Karpas-422 (cell line): ENCODE measurements around the gene ATP5F1E. TPM values are rescaled to one million over a fixed set of nuclear protein-coding genes. Genes with fewer than 3 reads are reported as not detected.
A peak's percentile ranks its signal among the peaks of the same experiment; 100 is the strongest.

Source experiments
- DNase-seq: peaks from one replicate; pipeline ENCODE4 v3.0.0-alpha.2; 2015
- H2AFZ ChIP-seq: fragments of 200-600 bp; sonication (generic); 2 replicates; pipeline ENCODE4 v1.6.1; 2014; ENCODE audit warnings: antibody characterized with exemption, low read length, mixed read lengths
- H3K27ac ChIP-seq: fragments of 200-600 bp; sonication (generic); 2 replicates; pipeline ENCODE4 v1.5.1; 2014; ENCODE audit warnings: mild to moderate bottlenecking, low read length, moderate library complexity
- H3K27me3 ChIP-seq: fragments of 200-600 bp; sonication (generic); 2 replicates; pipeline ENCODE4 v1.6.1; 2014; ENCODE audit warnings: low read length, mixed read lengths
- H3K36me3 ChIP-seq: fragments of 200-600 bp; sonication (generic); 2 replicates; pipeline ENCODE4 v1.6.1; 2014; ENCODE audit warnings: low read length, mixed read lengths; ENCODE audit not compliant: insufficient read depth
- H3K4me1 ChIP-seq: fragments of 200-600 bp; sonication (generic); 2 replicates; pipeline ENCODE4 v1.6.1; 2014; ENCODE audit warnings: mild to moderate bottlenecking, low read length, mixed read lengths
- H3K4me2 ChIP-seq: fragments of 200-600 bp; sonication (generic); 2 replicates; pipeline ENCODE4 v1.6.1; 2014; ENCODE audit warnings: low read length, low read depth, mild to moderate bottlenecking; ENCODE audit not compliant: poor library complexity, severe bottlenecking
- H3K4me3 ChIP-seq: fragments of 200-600 bp; sonication (generic); 2 replicates; pipeline ENCODE4 v1.5.1; 2014; ENCODE audit warnings: mild to moderate bottlenecking, antibody characterized with exemption, low read length, mixed read lengths
- H3K79me2 ChIP-seq: fragments of 200-600 bp; sonication (generic); 2 replicates; pipeline ENCODE4 v1.6.1; 2014; ENCODE audit warnings: mild to moderate bottlenecking, low read length, mixed read lengths
- H3K9ac ChIP-seq: fragments of 200-600 bp; sonication (generic); 2 replicates; pipeline ENCODE4 v1.6.0; 2014; ENCODE audit warnings: low read length
- H3K9me2 ChIP-seq: fragments of 200-600 bp; sonication (generic), shearing (Covaris generic); replicated peaks from 2 replicates; pipeline ENCODE4 v1.6.0; 2014; ENCODE audit warnings: mild to moderate bottlenecking, low read length, moderate library complexity; ENCODE audit not compliant: insufficient read depth
- H3K9me3 ChIP-seq: fragments of 300-700, 200-600 bp; sonication (generic); 2 replicates; pipeline ENCODE4 v1.6.1; 2014; ENCODE audit warnings: low read length, mixed read lengths
- H4K20me1 ChIP-seq: fragments of 200-600 bp; sonication (generic); 2 replicates; pipeline ENCODE4 v1.6.1; 2014; ENCODE audit warnings: mild to moderate bottlenecking, antibody characterized with exemption, low read length, low read depth; ENCODE audit not compliant: insufficient read depth
- total RNA-seq: library from RNA; depleted of rRNA; stranded (reverse); fragments of >200 nt; shearing (Covaris generic); gene quantifications from 2 replicates; pipeline ENCODE4 v1.2.3, GENCODE V29; 2014; ENCODE audit warnings: low replicate concordance

Gene ATP5F1E
- total RNA-seq, 1 experiment from 2014 or later: 78.9 TPM

- H3K4me3 ChIP-seq: peak overlapping the region; percentile 69
- H3K4me1 ChIP-seq: peaks cover 58% of the 10 kb centered on the region
- H3K27ac ChIP-seq: peak overlapping the region; percentile 81
- H4K20me1 ChIP-seq: peaks cover 15% of the 10 kb centered on the region; the same call in 1 of the 2 replicates
- H3K27me3 ChIP-seq: no peaks in the 10 kb centered on the region
- H3K36me3 ChIP-seq: peaks cover 73% of the 10 kb centered on the region
- 0 out of 2 replicates have a peak overlapping the region, but pooled peaks have one; percentile 44 for H2AFZ ChIP-seq
- H3K9me3 ChIP-seq: no peaks in the 10 kb centered on the region
- no peak for DNase-seq
- H3K9ac ChIP-seq: peak overlapping the region; percentile 80
- H3K79me2 ChIP-seq: peaks cover 66% of the 10 kb centered on the region
- no peaks in the 10 kb centered on the region for H3K9me2 ChIP-seq
- peak overlapping the region; percentile 96 for H3K4me2 ChIP-seq
Measured at GRCh38 chr20:59032713-59033059, 551 bp upstream of the ATP5F1E start.

- H3K36me3 ChIP-seq: peaks cover 73% of the 10 kb centered on the region
- H3K9me3 ChIP-seq: no peaks in the 10 kb centered on the region
- peaks cover 58% of the 10 kb centered on the region for H3K4me1 ChIP-seq
- peaks cover 19% of the 10 kb centered on the region; the same call in 1 of the 2 replicates for H4K20me1 ChIP-seq
- peak; percentile 54 for DNase-seq
- peak overlapping the region; percentile 97 for H3K9ac ChIP-seq
- H3K4me3 ChIP-seq: peak overlapping the region; percentile 95
- H3K27me3 ChIP-seq: no peaks in the 10 kb centered on the region
- H3K4me2 ChIP-seq: peak overlapping the region; percentile 97
- peaks cover 62% of the 10 kb centered on the region for H3K79me2 ChIP-seq
- peak overlapping the region; percentile 72 for H3K27ac ChIP-seq
- no peak overlapping the region for H2AFZ ChIP-seq
- no peaks in the 10 kb centered on the region for H3K9me2 ChIP-seq
Measured at GRCh38 chr20:59031564-59032022, 542 bp downstream of the ATP5F1E start.

GRCh38 chr20:59030911-59031563, 1.1 kb downstream of the ATP5F1E start:
- H3K27me3 ChIP-seq: no peaks in the 10 kb centered on the region
- no peak overlapping the region for H2AFZ ChIP-seq
- peak overlapping the region; percentile 95 for H3K4me3 ChIP-seq
- DNase-seq: no peak
- H3K9me3 ChIP-seq: no peaks in the 10 kb centered on the region
- H3K36me3 ChIP-seq: peaks cover 73% of the 10 kb centered on the region
- H3K4me2 ChIP-seq: peak overlapping the region; percentile 97
- H3K27ac ChIP-seq: peak overlapping the region; percentile 72
- peaks cover 58% of the 10 kb centered on the region for H3K4me1 ChIP-seq
- H3K9ac ChIP-seq: peak overlapping the region; percentile 97
- H3K9me2 ChIP-seq: no peaks in the 10 kb centered on the region
- H3K79me2 ChIP-seq: peaks cover 64% of the 10 kb centered on the region
- peaks cover 19% of the 10 kb centered on the region; the same call in 1 of the 2 replicates for H4K20me1 ChIP-seq

- Histone ChIP-seq H2AFZ (no peak overlapping the region), H3K9ac (0 out of 2 replicates have a peak overlapping the region, but pooled peaks have one; percentile 22), H3K9me3 (no peaks in the 10 kb centered on the region), H3K4me3 (no peak overlapping the region), H4K20me1 (peaks cover 19% of the 10 kb centered on the region; the same call in 1 of the 2 replicates), H3K9me2 (no peaks in the 10 kb centered on the region), H3K36me3 (peaks cover 72% of the 10 kb centered on the region), H3K79me2 (peaks cover 68% of the 10 kb centered on the region), H3K27me3 (no peaks in the 10 kb centered on the region), H3K4me2 (peak overlapping the region; percentile 35), H3K4me1 (peaks cover 45% of the 10 kb centered on the region), H3K27ac (no peak overlapping the region)
- no peak for DNase-seq
Measured at GRCh38 chr20:59028812-59029211, 3.3 kb downstream of the ATP5F1E start.

GRCh38 chr20:59027741-59028320, 4.3 kb downstream of the ATP5F1E start:
- DNase-seq: no peak
- no peak overlapping the region for H3K4me3 ChIP-seq
- H3K9me3 ChIP-seq: no peaks in the 10 kb centered on the region
- no peaks in the 10 kb centered on the region for H3K9me2 ChIP-seq
- H3K27me3 ChIP-seq: no peaks in the 10 kb centered on the region
- no peak overlapping the region for H3K4me2 ChIP-seq
- peaks cover 64% of the 10 kb centered on the region for H3K79me2 ChIP-seq
- H3K9ac ChIP-seq: no peak overlapping the region
- H3K36me3 ChIP-seq: peaks cover 65% of the 10 kb centered on the region
- peaks cover 19% of the 10 kb centered on the region; the same call in 1 of the 2 replicates for H4K20me1 ChIP-seq
- H3K27ac ChIP-seq: no peak overlapping the region
- peaks cover 35% of the 10 kb centered on the region for H3K4me1 ChIP-seq
- H2AFZ ChIP-seq: no peak overlapping the region

- H3K36me3 ChIP-seq: peaks cover 70% of the 10 kb centered on the region
- H3K9me3 ChIP-seq: no peaks in the 10 kb centered on the region
- H3K27me3 ChIP-seq: no peaks in the 10 kb centered on the region
- no peak overlapping the region for H3K4me2 ChIP-seq
- H3K79me2 ChIP-seq: peaks cover 64% of the 10 kb centered on the region
- no peak for DNase-seq
- no peak overlapping the region for H3K27ac ChIP-seq
- H3K4me3 ChIP-seq: no peak overlapping the region
- no peaks in the 10 kb centered on the region for H3K9me2 ChIP-seq
- H4K20me1 ChIP-seq: peaks cover 19% of the 10 kb centered on the region; the same call in 1 of the 2 replicates
- H2AFZ ChIP-seq: no peak overlapping the region
- H3K9ac ChIP-seq: no peak overlapping the region
- peaks cover 31% of the 10 kb centered on the region for H3K4me1 ChIP-seq
Measured at GRCh38 chr20:59026904-59027740, 5.0 kb downstream of the ATP5F1E start.

- Histone ChIP-seq H3K9me3 (no peaks in the 10 kb centered on the region), H3K27me3 (no peaks in the 10 kb centered on the region), H2AFZ (no peak overlapping the region), H3K4me1 (peaks cover 20% of the 10 kb centered on the region), H3K4me2 (no peak overlapping the region), H3K27ac (no peak overlapping the region), H3K36me3 (peaks cover 64% of the 10 kb centered on the region), H3K79me2 (peaks cover 48% of the 10 kb centered on the region), H3K9ac (no peak overlapping the region), H3K9me2 (no peaks in the 10 kb centered on the region), H4K20me1 (peaks cover 10% of the 10 kb centered on the region; the same call in 1 of the 2 replicates), H3K4me3 (no peak overlapping the region)
- no peak for DNase-seq
Measured at GRCh38 chr20:59025511-59025910, 6.6 kb downstream of the ATP5F1E start.

GRCh38 chr20:59025086-59025485, 7.0 kb downstream of the ATP5F1E start:
- H3K27ac ChIP-seq: no peak overlapping the region
- H3K9me3 ChIP-seq: no peaks in the 10 kb centered on the region
- H3K27me3 ChIP-seq: no peaks in the 10 kb centered on the region
- H3K4me1 ChIP-seq: peaks cover 16% of the 10 kb centered on the region
- H2AFZ ChIP-seq: no peak overlapping the region
- H3K36me3 ChIP-seq: peaks cover 60% of the 10 kb centered on the region
- peaks cover 10% of the 10 kb centered on the region; the same call in 1 of the 2 replicates for H4K20me1 ChIP-seq
- peaks cover 44% of the 10 kb centered on the region for H3K79me2 ChIP-seq
- H3K9ac ChIP-seq: no peak overlapping the region
- no peak overlapping the region for H3K4me3 ChIP-seq
- H3K4me2 ChIP-seq: no peak overlapping the region
- H3K9me2 ChIP-seq: no peaks in the 10 kb centered on the region
- DNase-seq: no peak
